Thyroid gland (tissue), 4 donors: ENCODE results near the gene ZNF575. TPM values are rescaled to one million over a fixed set of nuclear protein-coding genes. Genes with fewer than 3 reads are reported as not detected.

Experiments
- DNase-seq, 2 donors: peaks; one replicate each; pipeline ENCODE4 v3.0.0-alpha.2; 2019
- H3K27ac ChIP-seq, 3 donors: fragments of 200-600 bp; sonication (generic); 1 replicate in 2 of 3; 2 replicates in 1 of 3; pipeline ENCODE4 v1.5.1; 2016 to 2019; ENCODE audit warnings: mild to moderate bottlenecking in 1 of 3, moderate library complexity in 1 of 3
- H3K27me3 ChIP-seq: fragments of 200-600 bp; sonication (generic); one replicate; pipeline ENCODE4 v1.5.1; 2019
- H3K36me3 ChIP-seq, 2 donors: fragments of 200-600 bp; sonication (generic); one replicate each; pipeline ENCODE4 v1.5.1; 2016 to 2019
- H3K4me1 ChIP-seq, 2 donors: fragments of 200-600 bp; sonication (generic); one replicate each; pipeline ENCODE4 v1.5.1; 2017 to 2019
- H3K4me3 ChIP-seq, 3 donors: fragments of 200-600 bp; sonication (generic); replicated peaks in 1 of 3; 1 replicate in 2 of 3; 2 replicates in 1 of 3; pipeline ENCODE4 v1.5.1; 2016; ENCODE audit warnings: mild to moderate bottlenecking in 1 of 3
- H3K9me3 ChIP-seq: fragments of 200-600 bp; sonication (generic); one replicate; pipeline ENCODE4 v1.5.1; 2017
- CTCF ChIP-seq, 6 experiments: fragments of 200-600 bp in 3 of 6; fragments of 450-650 bp in 3 of 6; sonication (generic) in 3 of 6; IDR thresholded peaks; one replicate each; pipeline ENCODE4 v1.5.1; 2016 to 2019; ENCODE audit warnings: antibody characterized with exemption in 6 of 6, mild to moderate bottlenecking in 2 of 6, inconsistent platforms in 1 of 6, moderate library complexity in 1 of 6
- POLR2A ChIP-seq, 2 donors: fragments of 450-650 bp; IDR thresholded peaks; one replicate each; pipeline ENCODE4 v1.6.1; 2017; ENCODE audit warnings: antibody characterized with exemption in 2 of 2, mild to moderate bottlenecking in 2 of 2, moderate library complexity in 1 of 2
- WGBS, 2 donors: methylation state at CpG; one replicate each; pipeline ENCODE4 v1.1.5; 2017; 5-methylcytosine and 5-hydroxymethylcytosine counted together
- intact Hi-C: fragments of 100-400 bp; cut with DNase I; formaldehyde crosslinking; loops from one replicate; pipeline ENCODE4 v1.15.1; 2023
- total RNA-seq, 4 donors: library from RNA; depleted of rRNA; stranded (reverse); fragments of >200 nt; gene quantifications; one replicate each; pipeline ENCODE4 v1.2.3, GENCODE V29; 2016

The ZNF575 gene
- total RNA-seq, 4 donors from 2014 or later: 1.4 TPM; not detected in 3

GRCh38 chr19:43489310-43489709 is 43.7 kb upstream of the ZNF575 start:
- Histone ChIP-seq H3K4me1 (no peaks in the 10 kb centered on the region), H3K9me3 (no peaks in the 10 kb centered on the region), H3K27ac (no peak overlapping the region), H3K4me3 (no peak overlapping the region), H3K27me3 (no peaks in the 10 kb centered on the region), H3K36me3 (no peaks in the 10 kb centered on the region)
- 55 to 60% methylated on average over 5 of the region's 5 CpGs for WGBS, 2 donors
- TF ChIP-seq CTCF (IDR thresholded peaks at IDR 0.05) (no peak), POLR2A (IDR thresholded peaks at IDR 0.05) (no peak)
- DNase-seq: no peak
- intact Hi-C loops: no loop called here

- TF ChIP-seq POLR2A (IDR thresholded peaks at IDR 0.05): no peak
- no peak for TF ChIP-seq CTCF (IDR thresholded peaks at IDR 0.05)
- intact Hi-C loops: no loop called here
- Histone ChIP-seq H3K4me3 (no peak overlapping the region), H3K9me3 (no peaks in the 10 kb centered on the region), H3K27me3 (no peaks in the 10 kb centered on the region), H3K36me3 (no peaks in the 10 kb centered on the region), H3K27ac (no peak overlapping the region), H3K4me1 (no peaks in the 10 kb centered on the region)
- no peak for DNase-seq
- WGBS, 2 donors: 89 to 90% methylated on average over 7 of the region's 7 CpGs
Measured at GRCh38 chr19:43489979-43490599, 42.9 kb upstream of the ZNF575 start.

GRCh38 chr19:43490759-43491158 is 42.2 kb upstream of the ZNF575 start:
- DNase-seq: no peak
- Histone ChIP-seq H3K27me3 (no peaks in the 10 kb centered on the region), H3K9me3 (no peaks in the 10 kb centered on the region), H3K27ac (no peak overlapping the region), H3K4me1 (no peaks in the 10 kb centered on the region), H3K36me3 (no peaks in the 10 kb centered on the region), H3K4me3 (no peak overlapping the region)
- 94 to 98% methylated on average over 5 of the region's 5 CpGs for WGBS, 2 donors
- TF ChIP-seq POLR2A (IDR thresholded peaks at IDR 0.05) (no peak), CTCF (IDR thresholded peaks at IDR 0.05) (no peak)
- intact Hi-C loops: no loop called here

- no peak overlapping the region for H3K27ac ChIP-seq
- H3K27me3 ChIP-seq: no peaks in the 10 kb centered on the region
- WGBS, 2 donors: 73 to 78% methylated on average over 7 to 8 of the region's 8 CpGs
- TF ChIP-seq POLR2A (IDR thresholded peaks at IDR 0.05) (no peak), CTCF (IDR thresholded peaks at IDR 0.05) (no peak)
- no peaks in the 10 kb centered on the region for H3K4me1 ChIP-seq
- H3K9me3 ChIP-seq: no peaks in the 10 kb centered on the region
- no peak overlapping the region for H3K4me3 ChIP-seq
- DNase-seq: no peak
- peaks cover 0 to 5% of the 10 kb centered on the region in 2 donors for H3K36me3 ChIP-seq
- intact Hi-C loops: no loop called here
Measured at GRCh38 chr19:43495082-43495481, 37.9 kb upstream of the ZNF575 start.

GRCh38 chr19:43496960-43497359 is 36.0 kb upstream of the ZNF575 start:
- Histone ChIP-seq H3K36me3 (peaks cover 0 to 5% of the 10 kb centered on the region in 2 donors), H3K9me3 (no peaks in the 10 kb centered on the region), H3K27me3 (no peaks in the 10 kb centered on the region), H3K4me3 (no peak overlapping the region), H3K27ac (no peak overlapping the region), H3K4me1 (no peaks in the 10 kb centered on the region)
- 89 to 97% methylated on average over 2 to 7 of the region's 7 CpGs for WGBS, 2 donors
- TF ChIP-seq POLR2A (IDR thresholded peaks at IDR 0.05): no peak
- TF ChIP-seq CTCF (IDR thresholded peaks at IDR 0.05): no peak
- intact Hi-C loops: no loop called here
- no peak for DNase-seq
